Progenitor cell of endocrine pancreas (in vitro differentiated cells): ENCODE results near the gene MTR. TPM values are rescaled to one million over a fixed set of nuclear protein-coding genes. Genes with fewer than 3 reads are reported as not detected.

Experiments used
- DNase-seq: peaks from one replicate; pipeline ENCODE4 v3.0.0; 2021; ENCODE audit warnings: low spot score; ENCODE audit not compliant: unreplicated experiment
- H3K27ac Mint-ChIP-seq: 2 replicates; pipeline ENCODE4 v1.8.0; 2021; ENCODE audit warnings: mild to moderate bottlenecking, moderate library complexity, mixed read lengths
- H3K27me3 Mint-ChIP-seq: 2 replicates; pipeline ENCODE4 v1.8.0; 2021; ENCODE audit warnings: mixed read lengths
- H3K36me3 Mint-ChIP-seq: 2 replicates; pipeline ENCODE4 v1.8.0; 2022; ENCODE audit warnings: mixed read lengths; ENCODE audit not compliant: insufficient read depth
- H3K4me1 Mint-ChIP-seq: 2 replicates; pipeline ENCODE4 v1.8.0; 2021; ENCODE audit warnings: low read depth, mixed read lengths
- H3K4me3 Mint-ChIP-seq: 2 replicates; pipeline ENCODE4 v1.8.0; 2021; ENCODE audit warnings: low read depth, mild to moderate bottlenecking, moderate library complexity, mixed read lengths
- H3K9me3 Mint-ChIP-seq: 2 replicates; pipeline ENCODE4 v1.8.0; 2021; ENCODE audit warnings: low read depth, mixed read lengths
- total RNA-seq: library from RNA; stranded (reverse); gene quantifications from 2 replicates; pipeline ENCODE4 v1.2.1, GENCODE V29; 2021
- TF ChIP-seq, protein P1 (sequence below): fragments of 200-600 bp; sonication (generic); IDR thresholded peaks from one replicate; pipeline ENCODE4 v1.5.0; 2021; ENCODE audit warnings: antibody characterized with exemption, mild to moderate bottlenecking; ENCODE audit not compliant: unreplicated experiment

MTR gene
- total RNA-seq, 1 donor from 2014 or later, result 29.7 TPM

DNA sequence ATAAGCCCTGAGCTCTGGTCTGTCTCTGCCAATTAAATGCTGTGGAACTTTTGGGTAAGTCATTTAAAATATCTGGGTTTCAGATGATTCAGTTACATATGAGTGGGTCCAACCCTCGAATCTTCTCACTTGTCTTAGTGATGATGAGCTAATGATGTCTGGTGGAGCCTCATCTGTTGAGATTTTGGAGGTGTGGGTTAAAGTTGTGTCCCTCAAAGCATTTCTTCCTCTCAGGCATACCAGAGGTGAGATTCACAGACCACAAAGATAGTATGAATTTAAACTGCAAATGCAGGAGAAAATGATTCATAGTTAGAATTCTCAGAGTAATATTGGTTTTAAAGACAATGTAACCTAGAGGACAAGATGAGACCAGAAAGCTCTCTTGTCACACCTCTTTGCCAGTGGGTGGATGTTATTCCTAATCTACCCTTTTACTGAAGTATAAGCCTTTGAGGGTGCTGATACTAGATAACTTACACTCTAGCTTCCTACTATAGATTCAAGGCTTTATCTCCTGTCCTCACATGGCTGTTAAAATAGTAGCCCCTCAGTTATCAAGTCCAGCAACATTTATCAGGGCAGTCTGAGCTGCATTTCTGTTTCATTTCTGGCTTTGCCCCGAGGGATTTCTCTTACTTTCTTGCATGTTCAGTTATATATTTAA is 118.4 kb downstream of the MTR start:
- TF ChIP-seq, protein P1, sequence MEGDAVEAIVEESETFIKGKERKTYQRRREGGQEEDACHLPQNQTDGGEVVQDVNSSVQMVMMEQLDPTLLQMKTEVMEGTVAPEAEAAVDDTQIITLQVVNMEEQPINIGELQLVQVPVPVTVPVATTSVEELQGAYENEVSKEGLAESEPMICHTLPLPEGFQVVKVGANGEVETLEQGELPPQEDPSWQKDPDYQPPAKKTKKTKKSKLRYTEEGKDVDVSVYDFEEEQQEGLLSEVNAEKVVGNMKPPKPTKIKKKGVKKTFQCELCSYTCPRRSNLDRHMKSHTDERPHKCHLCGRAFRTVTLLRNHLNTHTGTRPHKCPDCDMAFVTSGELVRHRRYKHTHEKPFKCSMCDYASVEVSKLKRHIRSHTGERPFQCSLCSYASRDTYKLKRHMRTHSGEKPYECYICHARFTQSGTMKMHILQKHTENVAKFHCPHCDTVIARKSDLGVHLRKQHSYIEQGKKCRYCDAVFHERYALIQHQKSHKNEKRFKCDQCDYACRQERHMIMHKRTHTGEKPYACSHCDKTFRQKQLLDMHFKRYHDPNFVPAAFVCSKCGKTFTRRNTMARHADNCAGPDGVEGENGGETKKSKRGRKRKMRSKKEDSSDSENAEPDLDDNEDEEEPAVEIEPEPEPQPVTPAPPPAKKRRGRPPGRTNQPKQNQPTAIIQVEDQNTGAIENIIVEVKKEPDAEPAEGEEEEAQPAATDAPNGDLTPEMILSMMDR, result no peak
- Mint-ChIP-seq H3K27ac (no peak overlapping the region), H3K4me1 (no peaks in the 10 kb centered on the region), H3K4me3 (no peak overlapping the region), H3K36me3 (peaks cover 8% of the 10 kb centered on the region), H3K27me3 (peaks cover 13% of the 10 kb centered on the region), H3K9me3 (peaks cover 19% of the 10 kb centered on the region)
- DNase-seq, result no peak

DNA sequence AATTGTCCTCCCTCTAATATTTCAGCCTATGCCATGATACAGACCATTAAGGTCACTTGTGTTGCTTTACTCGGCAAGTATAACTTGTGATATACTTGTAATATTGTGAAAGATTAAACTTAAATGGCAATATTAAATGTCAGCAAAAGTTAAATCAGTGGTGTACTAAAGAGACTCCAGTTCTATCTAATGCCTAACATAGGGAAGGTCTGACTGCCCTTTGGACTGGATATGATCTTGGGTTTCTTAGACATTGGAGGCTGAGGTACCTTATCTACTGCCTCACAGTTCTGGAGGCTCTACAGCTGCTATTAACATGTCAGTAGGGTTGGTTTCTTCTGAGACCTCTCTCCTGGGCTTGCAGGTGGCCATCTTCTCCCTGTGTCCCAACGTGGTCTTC is 119.3 kb downstream of the MTR start:
- H3K4me3 Mint-ChIP-seq, result no peak overlapping the region
- no peak for DNase-seq
- TF ChIP-seq, protein P1, result no peak
- H3K27ac Mint-ChIP-seq, result no peak overlapping the region
- H3K4me1 Mint-ChIP-seq, result no peaks in the 10 kb centered on the region
- peaks cover 13% of the 10 kb centered on the region for H3K27me3 Mint-ChIP-seq
- H3K9me3 Mint-ChIP-seq, result peaks cover 18% of the 10 kb centered on the region
- peaks cover 8% of the 10 kb centered on the region for H3K36me3 Mint-ChIP-seq

DNA sequence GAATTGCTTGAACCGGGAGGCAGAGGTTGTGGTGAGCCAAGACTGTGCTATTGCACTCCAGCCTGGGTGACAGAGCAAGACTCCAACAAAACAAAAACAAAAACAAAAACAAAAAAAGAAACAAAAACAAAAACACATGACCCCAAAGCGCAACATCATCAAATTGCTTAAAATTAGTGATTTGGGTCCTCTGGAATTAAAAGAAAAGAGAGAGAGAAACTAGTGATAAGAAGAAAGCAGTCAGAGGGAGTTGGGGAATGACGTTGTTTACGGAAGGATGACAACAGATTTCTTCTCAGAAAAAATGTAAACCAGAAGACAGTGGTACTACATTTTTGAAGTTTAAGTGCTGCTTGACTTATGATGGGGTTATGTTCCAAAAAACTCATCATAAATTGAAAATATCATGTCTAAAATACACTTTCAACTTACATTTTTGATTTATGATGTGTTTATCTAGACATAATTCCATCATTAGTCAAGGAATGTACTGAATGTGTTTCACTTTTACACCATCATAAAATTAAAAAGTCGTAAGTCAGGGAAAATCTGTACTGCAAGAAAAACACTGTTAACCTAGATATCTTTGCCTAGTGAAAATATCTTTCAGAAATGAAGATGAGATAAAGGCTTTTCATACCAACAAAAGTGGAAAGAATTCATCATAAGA is 121.2 kb downstream of the MTR start:
- no peak overlapping the region for H3K27ac Mint-ChIP-seq
- peaks cover 8% of the 10 kb centered on the region for H3K36me3 Mint-ChIP-seq
- TF ChIP-seq, protein P1, result no peak
- peaks cover 18% of the 10 kb centered on the region for H3K9me3 Mint-ChIP-seq
- no peak overlapping the region for H3K4me3 Mint-ChIP-seq
- peaks cover 24% of the 10 kb centered on the region for H3K27me3 Mint-ChIP-seq
- no peak for DNase-seq
- H3K4me1 Mint-ChIP-seq, result no peaks in the 10 kb centered on the region

DNA sequence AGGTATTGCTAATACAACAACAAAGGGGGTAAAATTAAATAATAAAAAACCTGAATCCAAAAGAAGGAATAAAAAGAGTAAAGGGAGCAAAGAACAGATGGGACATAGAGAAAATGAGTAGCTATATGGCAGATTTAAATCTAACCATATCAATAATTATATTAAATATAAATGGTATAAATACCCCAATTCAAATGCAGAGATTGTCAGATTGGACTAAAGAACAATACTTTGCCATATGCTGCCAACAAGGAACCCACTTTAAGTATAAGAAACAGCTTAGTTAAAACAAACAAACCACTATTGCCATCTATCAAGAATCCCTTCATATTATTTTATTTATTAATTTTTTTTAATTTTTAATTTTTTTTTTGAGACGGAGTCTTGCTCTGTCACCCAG is 122.4 kb downstream of the MTR start:
- Mint-ChIP-seq H3K9me3 (peaks cover 18% of the 10 kb centered on the region), H3K36me3 (peaks cover 8% of the 10 kb centered on the region), H3K4me1 (no peaks in the 10 kb centered on the region), H3K4me3 (no peak overlapping the region), H3K27me3 (peaks cover 34% of the 10 kb centered on the region), H3K27ac (no peak overlapping the region)
- no peak for DNase-seq
- TF ChIP-seq, protein P1, result no peak

DNA sequence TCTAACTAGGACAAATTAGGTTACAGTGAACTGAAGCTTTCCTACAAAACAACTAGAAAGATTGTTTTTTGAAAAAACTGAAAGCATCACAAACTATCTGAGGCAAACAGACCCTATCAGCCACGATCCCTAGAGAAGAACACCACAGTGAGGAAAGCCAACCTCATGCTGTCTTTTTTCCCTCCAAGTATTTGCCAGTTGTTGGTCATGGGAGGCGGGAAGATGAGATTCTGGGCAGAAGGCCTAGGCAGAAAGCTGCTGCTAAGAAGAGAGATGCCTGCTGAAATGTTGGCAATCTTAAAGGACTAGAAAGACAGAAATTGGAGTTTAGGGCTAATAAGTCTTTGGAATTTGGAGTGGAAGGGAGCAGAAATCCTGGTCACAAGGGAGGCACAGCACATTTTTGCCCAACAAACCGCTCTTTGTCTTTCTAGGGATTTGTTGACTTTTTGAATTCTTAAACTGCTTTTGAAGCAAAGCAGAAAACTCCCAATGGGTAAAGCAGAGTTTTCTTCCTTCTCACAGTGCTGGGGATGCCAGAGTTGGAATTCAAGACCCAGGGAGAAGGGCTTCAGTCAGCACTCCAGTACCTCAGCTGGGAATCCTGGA is 125.3 kb downstream of the MTR start:
- H3K27me3 Mint-ChIP-seq, result peaks cover 40% of the 10 kb centered on the region
- TF ChIP-seq, protein P1, result no peak
- H3K27ac Mint-ChIP-seq, result peak overlapping the region; percentile 29
- no peak for DNase-seq
- H3K36me3 Mint-ChIP-seq, result peaks cover 8% of the 10 kb centered on the region
- no peak overlapping the region for H3K4me3 Mint-ChIP-seq
- H3K9me3 Mint-ChIP-seq, result peaks cover 18% of the 10 kb centered on the region
- H3K4me1 Mint-ChIP-seq, result peaks cover 4% of the 10 kb centered on the region
